GM19372 (cell line): ENCODE data around the gene RARB.

ENCODE experiments used
- ATAC-seq: cut with Tn5 transposase; IDR thresholded peaks from one replicate; pipeline ENCODE4 v1.9.1; 2021; ENCODE audit warnings: mild to moderate bottlenecking, low read depth, moderate library complexity; ENCODE audit not compliant: unreplicated experiment

The RARB gene

DNA sequence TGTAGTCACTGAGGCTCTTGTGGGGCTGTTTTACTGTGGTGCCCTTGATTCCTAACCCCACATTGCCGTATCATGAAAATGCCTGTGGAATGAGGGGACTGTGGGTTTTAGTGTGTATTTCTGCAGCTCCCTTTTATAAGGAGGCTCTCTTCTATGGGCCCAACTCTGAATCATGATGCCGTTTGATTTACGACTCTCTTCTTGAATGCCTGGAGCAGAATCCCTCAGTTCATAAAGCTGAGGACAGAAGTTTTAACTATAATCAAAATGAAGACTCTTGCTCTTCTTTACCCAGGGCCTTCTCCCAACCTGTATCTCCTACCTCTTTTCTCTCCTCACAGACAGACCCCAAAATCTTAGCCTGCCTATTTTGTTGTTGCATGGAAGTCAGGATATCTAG is 109.5 kb downstream of the RARB start:
- ATAC-seq: no peak

DNA sequence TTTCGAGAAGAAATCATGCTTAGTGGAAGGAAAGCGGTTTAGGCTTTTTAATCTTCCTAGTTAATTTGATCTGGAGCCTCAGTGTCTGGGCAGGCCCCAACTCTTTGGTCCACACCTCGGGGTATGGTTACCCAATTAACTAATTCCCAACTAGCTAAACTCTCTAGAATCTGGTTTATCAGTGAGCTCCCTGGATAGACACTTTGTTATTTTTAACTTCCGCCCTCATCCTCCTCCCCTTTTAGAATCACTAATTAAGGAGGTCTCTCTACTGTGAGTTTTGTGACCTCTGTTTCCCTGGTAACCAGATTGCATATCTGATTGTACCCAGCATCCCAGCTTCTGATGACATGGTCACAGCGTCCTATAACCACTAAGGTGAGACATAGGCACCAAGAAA is 112.2 kb downstream of the RARB start:
- ATAC-seq: no peak

DNA sequence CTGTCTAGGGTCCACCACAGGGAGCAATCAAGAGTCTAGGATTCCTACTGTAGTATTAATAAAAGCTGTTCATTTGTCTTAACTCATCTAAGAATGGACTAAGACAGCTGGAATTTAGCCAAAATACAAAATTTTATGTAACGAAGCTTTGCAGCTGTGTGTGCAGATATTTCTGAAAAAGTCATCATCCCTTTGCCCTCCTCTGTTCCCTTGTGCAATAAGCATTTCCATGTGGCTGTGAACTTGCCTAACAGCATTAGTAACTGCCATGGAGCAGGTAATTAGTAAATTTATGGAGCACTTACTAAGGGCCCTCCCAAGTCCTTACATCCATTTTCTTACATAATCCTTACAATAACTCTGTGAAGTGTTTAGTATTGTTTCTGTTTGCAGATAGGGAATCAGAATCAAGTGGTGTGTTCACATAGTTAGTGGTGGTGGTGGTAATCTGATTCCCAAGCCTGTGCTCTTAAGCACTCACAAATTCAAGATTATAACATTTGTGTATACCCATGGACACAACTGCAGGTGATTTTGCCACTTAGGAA is 114.5 kb downstream of the RARB start:
- no peak for ATAC-seq

DNA sequence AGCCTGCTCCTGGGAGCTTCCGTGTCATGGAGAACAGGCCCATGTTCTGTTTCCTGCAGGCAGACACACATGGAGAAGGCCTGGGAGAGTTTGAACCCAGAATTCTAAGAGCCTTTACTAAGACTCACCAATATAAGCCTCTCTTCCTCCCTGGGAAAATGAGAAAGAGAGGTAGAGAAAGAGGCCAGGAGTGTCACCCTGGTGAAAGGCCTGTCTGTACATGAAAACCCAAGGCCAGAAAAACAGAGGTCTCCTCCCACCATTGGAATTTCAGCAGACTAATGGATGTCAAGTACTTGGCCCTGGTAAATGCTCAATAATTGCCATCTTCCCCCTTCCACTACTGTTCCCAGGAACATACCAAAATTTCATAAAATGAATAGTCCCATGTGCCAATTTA is 119.0 kb downstream of the RARB start:
- ATAC-seq: no peak

DNA sequence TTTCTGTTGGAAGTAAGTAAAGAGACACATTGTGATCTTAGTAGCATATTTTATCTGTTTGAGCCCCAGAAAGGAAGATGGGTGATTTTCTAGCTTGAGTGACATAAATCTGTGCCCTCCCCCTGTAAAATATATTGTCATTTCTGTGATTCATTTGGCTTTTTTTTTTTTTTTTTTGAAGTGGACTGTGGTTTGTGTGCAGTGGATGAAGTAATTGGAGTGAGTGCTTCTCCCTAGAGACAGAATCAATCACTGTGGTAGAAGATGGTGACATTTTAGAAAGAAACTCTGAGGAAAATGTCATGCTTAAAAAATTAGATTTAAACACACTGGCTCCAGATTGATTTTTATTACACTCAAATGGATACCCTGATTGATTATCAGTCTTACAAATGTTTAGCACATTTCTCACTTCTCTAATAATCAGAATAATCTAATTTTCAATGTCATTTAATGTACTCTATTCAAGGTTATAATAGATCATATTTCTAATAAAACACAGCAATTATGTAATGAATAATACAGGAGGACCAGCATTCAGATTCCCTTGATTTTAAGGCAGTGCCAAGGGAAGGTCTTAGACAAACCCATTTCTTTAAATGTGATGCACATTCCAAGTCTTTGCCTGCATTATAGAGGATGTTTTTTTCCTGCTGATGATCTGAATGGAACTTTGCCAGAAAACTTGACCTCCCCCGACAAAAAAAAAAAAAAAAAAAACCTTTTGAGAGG is 120.0 kb downstream of the RARB start:
- ATAC-seq: no peak

DNA sequence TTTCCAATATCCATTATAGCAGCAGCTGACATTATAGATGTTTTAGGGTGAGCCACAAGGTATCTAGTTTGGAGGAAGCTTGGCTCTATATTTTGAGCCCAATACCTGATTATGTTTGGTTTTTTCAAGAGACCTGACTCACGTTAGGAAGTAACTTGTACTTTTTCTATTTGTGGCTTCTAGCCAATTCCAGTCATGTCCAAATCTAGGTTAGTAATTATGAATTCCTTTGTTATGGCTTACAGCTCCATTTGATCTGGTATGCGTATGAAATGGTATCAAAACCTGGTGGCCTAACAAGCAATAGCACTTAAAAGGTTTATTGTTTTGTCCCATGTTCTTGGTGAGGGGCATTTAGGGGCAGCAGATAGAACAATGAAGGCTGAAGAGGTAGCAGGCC is 120.8 kb downstream of the RARB start:
- ATAC-seq: no peak

DNA sequence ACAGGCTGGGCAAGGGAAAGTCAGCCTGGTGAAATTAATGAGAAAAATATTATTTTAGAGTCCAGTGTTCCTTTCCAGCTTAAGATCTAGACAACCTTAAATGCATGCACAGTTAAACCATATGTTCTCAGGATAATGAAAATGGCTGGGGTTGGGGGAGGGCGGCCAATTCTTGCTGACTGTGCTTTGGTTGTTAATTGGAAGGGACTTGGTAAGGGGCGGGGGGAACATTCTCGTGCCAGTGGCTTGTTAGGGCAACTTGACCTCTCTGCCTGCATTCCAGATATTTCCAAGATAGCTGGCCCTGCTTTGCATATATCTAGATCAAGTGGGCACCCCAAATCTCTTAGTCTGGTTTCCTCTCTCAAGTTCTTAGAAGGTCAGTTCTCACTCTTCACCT is 124.2 kb downstream of the RARB start:
- ATAC-seq: no peak

DNA sequence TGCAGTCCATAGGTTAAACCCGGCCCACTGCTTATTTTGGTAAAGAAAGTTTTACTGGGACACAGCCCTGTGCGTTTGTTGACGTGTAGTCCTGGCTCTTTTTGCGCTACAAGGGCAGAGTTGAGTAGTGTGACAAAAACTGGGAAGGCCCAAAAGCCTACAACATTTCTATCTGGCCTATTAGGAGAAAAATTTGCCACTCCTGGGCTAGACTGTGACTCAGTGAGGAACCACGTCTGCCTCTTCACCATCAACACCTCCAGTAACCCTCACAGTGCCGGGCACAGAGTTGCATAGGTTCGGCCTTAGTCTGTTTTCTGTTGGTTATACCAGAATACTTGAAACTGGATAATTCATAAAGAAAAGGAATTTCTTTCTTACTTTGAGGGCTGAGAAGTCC is 126.3 kb downstream of the RARB start:
- no peak for ATAC-seq

DNA sequence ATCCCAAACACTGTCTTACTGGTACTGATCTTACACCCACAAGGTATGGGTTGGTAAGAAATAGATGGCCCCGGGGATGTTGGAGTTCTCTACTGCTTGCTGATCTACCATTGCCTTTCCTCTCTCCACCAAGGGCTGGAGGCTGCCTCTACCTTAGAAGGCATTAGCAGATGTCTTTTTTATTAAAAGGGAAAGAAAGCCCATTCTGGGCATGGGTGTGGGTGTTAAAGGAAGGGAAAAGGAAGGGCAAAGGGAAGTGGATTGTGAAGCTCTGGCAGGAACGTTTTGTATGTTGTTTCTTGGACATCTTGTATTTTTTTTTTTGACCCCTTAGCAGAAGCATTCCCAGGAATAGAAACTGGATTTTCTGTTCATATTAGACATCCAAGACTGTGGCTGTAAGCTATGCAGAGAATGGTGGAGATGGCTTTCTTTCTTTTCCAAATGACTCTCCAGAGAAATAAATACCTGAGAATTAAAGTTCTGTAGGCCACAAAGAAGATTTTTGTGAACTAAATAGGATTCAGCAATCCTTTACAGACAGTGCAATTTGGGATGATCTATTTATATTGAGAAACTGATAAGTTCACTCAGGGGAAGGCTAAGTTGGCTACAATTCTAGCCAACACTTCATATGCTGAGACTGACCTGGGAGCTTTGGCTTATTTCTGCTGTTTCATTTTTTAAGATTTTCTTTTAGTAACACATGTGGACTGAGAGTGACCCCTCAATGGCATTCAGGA is 127.8 kb downstream of the RARB start:
- no peak for ATAC-seq

DNA sequence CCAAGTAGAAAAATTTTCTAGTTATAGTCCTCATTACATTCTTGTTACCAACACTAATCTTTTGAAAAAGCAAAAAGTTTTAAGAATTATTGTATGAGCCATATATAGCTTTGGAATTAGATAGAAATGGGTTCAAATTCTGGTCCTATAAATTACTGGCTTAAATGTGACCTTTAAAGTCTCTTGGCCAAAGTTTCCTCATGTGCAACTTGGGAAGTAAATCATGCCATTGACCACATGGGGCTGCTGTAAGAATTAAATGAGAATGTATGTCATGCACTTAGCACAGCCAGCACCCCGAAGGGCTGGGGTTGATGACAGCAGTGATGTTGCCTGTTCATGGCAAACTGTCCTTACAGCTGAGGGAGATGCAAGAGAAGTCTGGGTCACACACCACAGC is 128.4 kb downstream of the RARB start:
- no peak for ATAC-seq

DNA sequence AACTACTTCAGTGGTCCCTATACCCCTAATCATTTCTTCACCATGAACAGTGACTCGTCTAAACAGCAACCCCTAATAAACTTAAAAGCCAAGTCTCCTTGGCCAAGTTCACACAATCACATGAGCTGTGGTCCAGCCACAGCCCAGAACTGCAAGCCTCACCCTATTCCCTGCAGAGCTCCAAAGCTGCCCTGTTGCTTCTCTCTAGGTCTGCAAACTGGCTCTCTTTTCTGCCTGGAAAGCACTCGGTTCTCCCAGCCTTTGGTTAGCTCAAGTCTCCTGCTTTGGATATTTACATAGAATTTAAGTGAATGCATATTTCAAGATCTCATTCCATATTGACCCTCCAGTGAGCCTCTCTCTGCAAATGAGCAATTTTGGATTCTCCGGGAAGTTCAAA is 129.6 kb downstream of the RARB start:
- ATAC-seq: no peak

DNA sequence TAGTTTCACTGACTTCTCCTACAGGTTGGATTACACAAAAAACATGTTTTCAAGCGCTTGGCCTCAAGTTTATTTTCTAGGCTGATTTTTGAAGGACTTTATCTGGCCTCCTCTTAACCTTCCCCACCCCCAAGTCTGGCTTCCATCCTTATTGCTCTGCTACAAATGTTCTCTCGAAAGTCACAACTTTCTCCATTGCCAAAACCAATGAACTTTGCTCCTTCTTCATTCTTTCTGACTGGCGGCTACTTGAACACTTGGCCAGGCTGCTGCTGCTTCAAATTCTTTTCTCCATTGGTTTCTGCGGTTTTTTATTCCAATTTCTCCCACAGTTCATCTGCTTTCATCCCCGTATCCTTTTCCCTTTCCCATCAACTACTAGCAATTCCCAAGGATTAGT is 130.1 kb downstream of the RARB start:
- no peak for ATAC-seq

DNA sequence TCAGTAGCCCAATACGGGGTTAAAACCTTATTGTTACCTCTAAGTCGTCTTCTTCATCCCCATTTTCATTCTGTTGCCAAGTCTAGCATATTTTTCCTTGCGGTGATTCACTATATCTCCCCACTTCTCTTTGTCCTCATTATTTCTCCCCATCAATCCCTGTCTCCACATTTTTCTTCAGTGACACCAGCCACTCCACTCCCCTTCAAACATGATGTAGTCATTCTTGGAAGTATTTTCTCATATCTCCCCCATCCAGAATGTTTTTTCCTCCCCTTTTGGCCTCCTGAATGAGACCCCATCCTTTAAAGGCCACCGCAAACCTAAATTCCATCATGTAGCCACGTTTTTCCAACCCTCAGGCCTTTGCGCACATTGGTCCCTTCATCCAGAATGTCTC is 130.7 kb downstream of the RARB start:
- no peak for ATAC-seq

DNA sequence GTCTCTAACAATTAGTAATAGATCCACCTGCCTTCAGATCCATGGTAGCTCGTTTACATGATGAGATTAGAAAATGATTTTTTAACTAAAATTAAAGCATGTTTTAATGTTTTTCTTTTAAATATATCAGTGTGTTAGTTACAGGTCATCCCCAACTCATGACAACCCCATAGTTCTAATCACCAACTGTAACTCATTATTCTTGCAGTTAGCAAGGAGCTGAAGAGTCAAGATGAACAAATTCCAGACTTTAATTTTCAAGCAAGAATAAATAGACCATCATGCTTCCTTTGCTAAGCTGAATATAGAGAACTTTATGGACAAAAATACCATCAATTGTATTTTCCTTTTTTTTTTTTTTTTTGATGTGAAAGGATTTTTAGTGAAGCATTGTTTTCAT is 135.5 kb downstream of the RARB start:
- ATAC-seq: no peak

DNA sequence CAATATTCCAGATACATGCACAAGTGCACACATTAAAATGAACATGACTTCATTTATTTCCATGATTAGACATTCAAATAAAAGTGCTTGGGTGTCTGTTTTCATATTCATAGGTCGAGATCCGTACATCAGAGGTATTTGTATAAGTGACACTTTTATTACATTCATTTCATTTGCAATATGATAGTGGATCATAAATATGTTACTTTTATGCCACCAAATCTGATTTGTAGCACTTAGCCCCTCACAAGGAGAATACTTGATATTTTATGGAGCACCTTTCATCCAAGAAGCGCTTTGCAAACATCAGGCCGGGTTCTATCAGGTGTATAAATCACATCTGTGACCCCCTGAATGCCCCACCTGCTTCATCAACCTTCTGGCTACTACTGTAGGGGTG is 136.0 kb downstream of the RARB start:
- no peak for ATAC-seq

DNA sequence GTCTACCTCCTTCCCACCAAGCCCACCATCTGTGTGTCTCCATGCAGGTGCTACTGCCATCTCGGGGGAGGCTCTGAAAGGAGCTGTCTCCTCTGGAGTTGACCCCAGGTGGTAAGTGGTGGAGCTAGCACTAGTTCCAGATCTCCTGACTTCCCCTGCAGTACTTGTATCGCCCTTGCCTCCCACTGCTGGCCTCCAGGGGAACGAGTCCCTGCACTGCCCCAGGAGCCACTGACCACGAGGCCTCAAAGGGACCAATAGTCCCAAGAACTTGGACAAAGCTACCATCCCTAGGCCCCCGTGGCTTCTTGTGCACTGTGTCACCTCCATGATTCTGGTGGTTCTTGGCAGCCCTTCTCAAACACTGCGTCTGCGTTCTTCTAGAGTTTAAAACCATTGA is 137.7 kb downstream of the RARB start:
- no peak for ATAC-seq

DNA sequence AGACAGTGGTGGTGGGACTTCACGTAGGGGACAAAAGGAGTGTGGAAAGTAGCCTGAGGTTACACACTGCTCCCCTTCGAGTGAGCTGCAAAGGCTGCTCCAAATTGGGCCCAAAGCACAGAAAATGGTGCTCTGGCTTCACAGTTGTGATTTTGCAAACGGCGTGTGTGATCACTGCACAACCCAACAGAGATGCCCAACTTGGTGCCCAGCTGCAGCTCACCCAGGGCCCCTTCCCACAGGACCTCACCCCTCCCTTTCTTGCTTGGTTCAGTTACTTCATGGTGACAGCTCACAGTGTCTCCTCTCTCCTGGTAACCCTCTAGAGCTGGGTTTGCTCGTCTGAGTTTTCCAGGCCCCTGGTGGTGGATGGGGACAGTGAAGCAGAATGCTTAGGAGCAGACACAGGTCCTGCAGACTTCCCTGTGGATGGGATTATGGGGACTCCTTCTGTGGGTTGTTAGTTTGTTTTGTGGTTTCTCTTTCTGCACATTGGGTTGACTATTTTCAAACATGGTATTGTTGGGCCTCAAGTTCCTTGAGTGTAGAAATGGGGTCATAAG is 138.4 kb downstream of the RARB start:
- no peak for ATAC-seq

DNA sequence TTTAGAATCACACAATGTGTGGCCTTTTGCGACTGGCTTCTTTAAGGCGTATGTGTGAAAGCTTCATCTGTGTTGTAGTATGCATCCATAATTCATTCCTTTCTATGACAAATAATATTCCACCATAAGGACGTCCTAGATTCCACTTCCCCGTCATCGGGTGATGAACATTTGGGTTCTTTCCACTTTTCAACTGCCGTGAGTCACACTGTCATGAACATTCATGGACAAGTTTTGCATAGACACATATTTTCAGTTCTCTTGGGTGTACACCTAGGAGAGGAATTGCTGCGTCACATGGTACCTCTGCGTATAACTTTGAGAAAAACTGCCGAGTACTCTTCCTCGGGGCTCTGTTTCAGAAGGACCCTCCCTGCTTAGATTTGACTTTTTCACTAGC is 139.3 kb downstream of the RARB start:
- ATAC-seq: no peak

DNA sequence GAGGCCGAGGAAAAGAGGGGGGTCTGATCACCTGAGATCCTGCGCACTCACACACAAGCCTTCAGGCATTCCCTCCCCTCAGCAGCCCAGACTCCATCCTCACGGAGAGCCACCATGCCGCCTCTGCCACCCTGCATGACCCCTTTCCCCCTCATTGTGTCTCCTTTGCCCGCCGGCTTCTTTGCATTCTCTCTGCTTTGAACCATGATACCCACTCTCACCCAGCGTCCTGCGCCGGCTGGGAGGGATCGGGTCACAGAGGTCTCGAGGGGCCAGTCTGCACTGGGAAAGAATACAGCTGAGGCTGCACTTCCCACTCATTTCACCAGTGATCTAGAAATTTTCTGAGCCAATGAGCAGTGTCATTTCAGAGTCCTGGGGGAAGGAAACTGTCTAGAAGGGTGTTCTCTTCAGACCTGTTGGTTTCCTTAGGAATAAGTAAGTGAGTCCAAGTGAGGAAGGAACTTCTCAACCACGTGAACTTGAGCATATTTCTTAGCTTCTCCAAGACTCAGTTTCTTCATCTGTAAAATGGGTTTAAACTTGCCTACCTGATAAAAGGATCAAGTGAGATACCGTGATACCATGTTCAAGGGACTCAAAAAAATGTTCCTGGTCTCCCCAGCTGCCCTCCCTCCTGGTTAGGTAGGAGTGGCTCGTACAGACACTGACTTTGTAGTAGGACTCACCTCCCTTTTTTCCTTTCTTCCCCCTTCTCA is 139.9 kb downstream of the RARB start:
- no peak for ATAC-seq

DNA sequence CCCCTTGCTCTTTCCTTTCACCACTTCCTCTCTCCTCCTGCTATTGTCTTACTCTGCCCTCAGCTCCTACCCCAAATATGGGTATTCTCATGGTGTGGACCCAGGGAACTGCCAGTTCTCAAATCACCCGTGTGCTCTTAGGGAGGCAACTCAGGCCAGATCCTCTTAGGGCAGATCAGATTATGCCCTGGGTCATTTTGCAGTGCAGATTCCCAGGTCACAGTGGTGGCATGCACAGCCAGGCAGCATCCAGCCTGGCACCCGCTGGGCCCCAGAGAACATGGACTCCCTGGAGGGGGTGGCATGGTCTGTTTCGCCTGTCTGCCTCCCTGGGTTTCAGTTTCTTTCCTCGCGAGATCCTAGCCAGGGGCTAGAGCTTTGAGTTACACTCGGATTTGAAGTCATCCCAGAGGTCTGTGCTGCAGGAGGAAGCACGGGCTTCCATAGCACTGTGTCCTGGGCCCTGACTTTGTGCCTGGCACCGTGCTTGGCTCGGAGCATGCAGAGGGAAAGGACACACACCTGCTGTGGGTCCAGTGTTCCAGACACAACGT is 140.5 kb downstream of the RARB start:
- ATAC-seq: no peak

DNA sequence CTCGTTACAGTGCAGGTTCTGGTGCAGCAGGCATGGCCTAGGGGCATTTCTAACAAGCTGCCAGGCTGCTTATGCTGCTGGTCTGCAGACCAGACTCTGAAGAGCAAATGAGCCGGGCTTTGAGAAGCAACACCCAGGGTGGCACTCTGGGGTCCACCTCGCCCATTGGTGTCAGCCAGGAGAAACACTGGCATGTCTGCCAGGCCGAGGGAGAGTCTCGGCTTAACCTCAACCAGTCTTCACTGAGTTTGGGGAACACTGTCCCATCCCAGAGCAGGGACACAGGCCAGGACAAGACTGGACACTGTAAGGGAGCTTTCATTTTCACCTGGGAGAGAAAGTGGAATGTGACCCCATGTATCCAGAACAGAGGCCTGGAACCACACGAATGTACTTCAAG is 143.2 kb downstream of the RARB start:
- ATAC-seq: no peak
